Upper lobe of left lung (tissue), 6 donors: ENCODE measurements around the gene CAPN7. TPM values are rescaled to one million over a fixed set of nuclear protein-coding genes. Genes with fewer than 3 reads are reported as not detected.

Experiments
- ATAC-seq, 2 donors: fragments of 200-7000 bp; cut with Tn5 transposase; one replicate each; pipeline ENCODE4 v1.9.1; 2022; ENCODE audit warnings: mild to moderate bottlenecking in 2 of 2, moderate library complexity in 2 of 2; ENCODE audit not compliant: low FRiP score in 2 of 2
- DNase-seq, 2 donors: peaks; one replicate each; pipeline ENCODE4 v3.0.0-alpha.2; 2019 to 2020
- H3K27ac ChIP-seq, 4 donors: fragments of 200-600 bp; sonication (generic); one replicate each; pipeline ENCODE4 v1.5.1; 2016 to 2019
- H3K27me3 ChIP-seq, 4 donors: fragments of 200-600 bp; sonication (generic); one replicate each; pipeline ENCODE4 v1.5.1; 2017 to 2019
- H3K36me3 ChIP-seq, 4 donors: fragments of 200-600 bp; sonication (generic); one replicate each; pipeline ENCODE4 v1.5.1; 2016 to 2019
- H3K4me1 ChIP-seq, 4 donors: fragments of 200-600 bp; sonication (generic); one replicate each; pipeline ENCODE4 v1.5.1; 2018 to 2019
- H3K4me3 ChIP-seq, 4 donors: fragments of 200-600 bp; sonication (generic); one replicate each; pipeline ENCODE4 v1.5.1; 2017 to 2019; ENCODE audit warnings: mild to moderate bottlenecking in 2 of 4, moderate library complexity in 1 of 4
- H3K9me3 ChIP-seq, 4 donors: fragments of 200-600 bp; sonication (generic); one replicate each; pipeline ENCODE4 v1.5.1; 2018 to 2019
- EP300 ChIP-seq, 4 donors: sonication (generic); formaldehyde crosslinking; IDR thresholded peaks; one replicate each; pipeline ENCODE4 v1.5.1; 2017; ENCODE audit warnings: antibody characterized with exemption in 4 of 4, control low read depth in 2 of 4
- POLR2A ChIP-seq, 4 donors: fragments of 450-650 bp; IDR thresholded peaks; one replicate each; pipeline ENCODE4 v1.5.1; 2016 to 2017; ENCODE audit warnings: antibody characterized with exemption in 4 of 4, mild to moderate bottlenecking in 2 of 4
- POLR2AphosphoS5 ChIP-seq, 2 donors: sonication (generic); formaldehyde crosslinking; IDR thresholded peaks; one replicate each; pipeline ENCODE4 v1.5.1; 2017; ENCODE audit warnings: antibody characterized with exemption in 2 of 2
- WGBS, 2 donors: methylation state at CpG; one replicate each; pipeline ENCODE4 v1.1.5; 2017 to 2018; 5-methylcytosine and 5-hydroxymethylcytosine counted together
- total RNA-seq, 6 donors: library from RNA; depleted of rRNA in 4 of 6; stranded (reverse); fragments of >200 nt in 4 of 6; gene quantifications; one replicate each; pipeline versions ENCODE4 v1.1.0 to v1.2.1, GENCODE V29; 2016 to 2021
- TF ChIP-seq, protein P1 (sequence below), 6 experiments: fragments of 450-650 bp in 4 of 6; fragments of 200-600 bp in 2 of 6; sonication (generic) in 2 of 6; IDR thresholded peaks; one replicate each; pipeline ENCODE4 v1.5.1; 2016 to 2019; ENCODE audit warnings: antibody characterized with exemption in 6 of 6
- donor health status: DM: no; HTN: no; CAD: no; lungs with moderate emphysema.
- donor health status: DM: no; HTN: yes; CAD: no; lungs with severe emphysema.

Gene CAPN7
- total RNA-seq, 6 donors from 2014 or later = 42.3 to 119 (median 46.2) TPM

DNA sequence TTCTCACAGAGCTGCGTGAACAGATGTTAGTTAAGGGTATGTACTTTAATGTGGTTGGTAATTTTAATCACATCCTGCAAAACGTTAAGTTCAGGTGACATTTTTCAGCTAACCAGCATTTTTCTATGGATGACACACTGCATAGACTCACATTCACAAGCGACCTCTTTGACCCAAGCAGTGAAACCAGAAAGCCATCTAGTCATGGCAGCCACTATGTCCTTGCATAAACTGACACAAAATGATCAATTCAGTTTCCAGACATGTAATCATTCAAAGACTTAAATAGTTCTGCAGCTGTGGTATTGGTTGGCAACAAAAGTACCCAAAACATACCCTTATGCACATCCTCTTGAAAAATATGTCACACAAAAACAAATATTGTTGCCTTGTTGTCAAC lies 7.4 kb upstream of the CAPN7 start:
- no peak overlapping the region for H3K4me3 ChIP-seq
- TF ChIP-seq POLR2A (IDR thresholded peaks at IDR 0.05) = no peak
- TF ChIP-seq, protein P1, sequence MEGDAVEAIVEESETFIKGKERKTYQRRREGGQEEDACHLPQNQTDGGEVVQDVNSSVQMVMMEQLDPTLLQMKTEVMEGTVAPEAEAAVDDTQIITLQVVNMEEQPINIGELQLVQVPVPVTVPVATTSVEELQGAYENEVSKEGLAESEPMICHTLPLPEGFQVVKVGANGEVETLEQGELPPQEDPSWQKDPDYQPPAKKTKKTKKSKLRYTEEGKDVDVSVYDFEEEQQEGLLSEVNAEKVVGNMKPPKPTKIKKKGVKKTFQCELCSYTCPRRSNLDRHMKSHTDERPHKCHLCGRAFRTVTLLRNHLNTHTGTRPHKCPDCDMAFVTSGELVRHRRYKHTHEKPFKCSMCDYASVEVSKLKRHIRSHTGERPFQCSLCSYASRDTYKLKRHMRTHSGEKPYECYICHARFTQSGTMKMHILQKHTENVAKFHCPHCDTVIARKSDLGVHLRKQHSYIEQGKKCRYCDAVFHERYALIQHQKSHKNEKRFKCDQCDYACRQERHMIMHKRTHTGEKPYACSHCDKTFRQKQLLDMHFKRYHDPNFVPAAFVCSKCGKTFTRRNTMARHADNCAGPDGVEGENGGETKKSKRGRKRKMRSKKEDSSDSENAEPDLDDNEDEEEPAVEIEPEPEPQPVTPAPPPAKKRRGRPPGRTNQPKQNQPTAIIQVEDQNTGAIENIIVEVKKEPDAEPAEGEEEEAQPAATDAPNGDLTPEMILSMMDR (IDR thresholded peaks at IDR 0.05) = no peak
- TF ChIP-seq POLR2AphosphoS5 (IDR thresholded peaks at IDR 0.05) = no peak
- no peak for TF ChIP-seq EP300 (IDR thresholded peaks at IDR 0.05)
- 71 to 82% methylated on average over 3 of the region's 3 CpGs for WGBS, 2 donors
- ATAC-seq (no peak), DNase-seq (no peak)
- H3K4me1 ChIP-seq = no peaks in the 10 kb centered on the region
- no peaks in the 10 kb centered on the region for H3K9me3 ChIP-seq
- H3K27me3 ChIP-seq = no peaks in the 10 kb centered on the region
- H3K27ac ChIP-seq = no peak overlapping the region
- H3K36me3 ChIP-seq = no peaks in the 10 kb centered on the region

DNA sequence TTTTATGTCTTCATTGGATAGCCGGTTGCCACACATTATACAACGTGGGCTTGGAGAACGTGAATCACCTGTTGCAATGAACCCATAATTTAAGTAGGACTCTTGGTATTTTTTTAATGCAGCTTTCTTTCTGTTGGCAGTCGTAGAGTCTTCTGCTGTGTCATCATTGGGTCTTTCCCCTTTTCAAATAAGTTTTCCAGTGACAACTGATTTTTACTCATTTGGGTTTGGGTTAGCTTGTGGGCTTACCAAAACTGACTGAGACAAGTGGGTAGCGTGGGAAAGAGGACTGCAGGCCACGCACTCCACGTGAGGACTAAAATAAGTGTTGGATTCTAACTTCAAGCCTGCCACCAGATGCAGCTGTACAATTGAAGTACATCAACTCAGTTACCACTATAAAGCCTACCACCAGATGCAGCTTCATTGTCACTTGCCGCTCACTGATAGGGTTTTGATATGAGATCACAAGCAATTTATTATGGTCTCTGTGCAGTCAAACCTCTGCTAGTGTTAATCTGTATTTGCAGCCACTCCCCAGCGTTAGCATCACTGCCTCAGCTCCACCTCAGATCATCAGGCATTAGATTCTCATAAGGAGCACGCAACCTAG lies 6.4 kb upstream of the CAPN7 start:
- Histone ChIP-seq H3K4me3 (no peak overlapping the region), H3K4me1 (no peaks in the 10 kb centered on the region)
- 73 to 81% methylated on average over 9 to 10 of the region's 10 CpGs for WGBS, 2 donors

DNA sequence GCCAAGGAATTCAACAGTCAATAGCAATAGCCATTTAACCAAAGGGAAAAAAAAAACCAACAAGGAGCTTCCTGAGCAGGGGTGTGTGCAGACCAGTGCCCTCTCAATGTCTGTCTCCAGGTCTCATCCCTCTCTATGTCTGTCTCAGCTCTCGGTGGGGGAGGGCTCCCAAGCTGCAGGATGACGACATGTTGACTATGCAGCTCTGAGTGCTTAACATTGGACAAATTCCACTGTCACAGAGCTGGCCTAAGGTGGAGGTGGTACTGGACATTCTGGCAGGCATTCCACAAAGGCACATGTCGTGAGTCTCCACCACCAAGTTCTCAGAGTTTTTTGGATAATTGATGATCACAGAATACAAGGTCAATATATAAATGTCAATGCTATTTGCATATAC lies 2.0 kb upstream of the CAPN7 start:
- no peak overlapping the region for H3K4me3 ChIP-seq
- ATAC-seq = no peak
- WGBS, 2 donors = 63 to 76% methylated on average over 3 of the region's 3 CpGs
- no peaks in the 10 kb centered on the region for H3K27me3 ChIP-seq
- peaks cover 0 to under 1% (median 0%) of the 10 kb centered on the region in 4 donors for H3K36me3 ChIP-seq
- no peaks in the 10 kb centered on the region for H3K9me3 ChIP-seq
- no peak overlapping the region for H3K27ac ChIP-seq
- TF ChIP-seq EP300 (IDR thresholded peaks at IDR 0.05) = no peak
- no peak for TF ChIP-seq POLR2A (IDR thresholded peaks at IDR 0.05)
- TF ChIP-seq, protein P1 (IDR thresholded peaks at IDR 0.05) = no peak
- TF ChIP-seq POLR2AphosphoS5 (IDR thresholded peaks at IDR 0.05) = no peak
- peaks cover 4 to 23% (median 19%) of the 10 kb centered on the region in 4 donors for H3K4me1 ChIP-seq
- DNase-seq = peak in 1 of 2 donors; percentile 54

More for the DNA sequence above, 6.4 kb upstream of the CAPN7 start:
- TF ChIP-seq POLR2A (IDR thresholded peaks at IDR 0.05) = no peak
- TF ChIP-seq EP300 (IDR thresholded peaks at IDR 0.05) = no peak
- TF ChIP-seq POLR2AphosphoS5 (IDR thresholded peaks at IDR 0.05) = no peak
- DNase-seq = no peak
- H3K36me3 ChIP-seq = no peaks in the 10 kb centered on the region
- no peaks in the 10 kb centered on the region for H3K27me3 ChIP-seq
- no peak overlapping the region for H3K27ac ChIP-seq
- no peaks in the 10 kb centered on the region for H3K9me3 ChIP-seq
- no peak for ATAC-seq

GRCh38 chr3:15205482-15205933 lies 538 bp upstream of the CAPN7 start:
- TF ChIP-seq, protein P1 (IDR thresholded peaks at IDR 0.05) = no peak
- TF ChIP-seq EP300 (IDR thresholded peaks at IDR 0.05) (no peak), POLR2AphosphoS5 (IDR thresholded peaks at IDR 0.05) (no peak), POLR2A (IDR thresholded peaks at IDR 0.05) (no peak)
- ATAC-seq (no peak), DNase-seq (no peak)
- no peaks in the 10 kb centered on the region for H3K27me3 ChIP-seq
- peaks cover 11 to 33% (median 23%) of the 10 kb centered on the region in 4 donors for H3K4me1 ChIP-seq
- no peaks in the 10 kb centered on the region for H3K9me3 ChIP-seq
- peak overlapping the region; percentile 95 to 99 (median 98) for H3K27ac ChIP-seq
- peak overlapping the region; percentile 16 to 98 (median 85) for H3K4me3 ChIP-seq
- WGBS, 2 donors = 2 to 3% methylated on average over 3 of the region's 3 CpGs
- peaks cover 0 to 7% (median 2%) of the 10 kb centered on the region in 4 donors for H3K36me3 ChIP-seq

DNA sequence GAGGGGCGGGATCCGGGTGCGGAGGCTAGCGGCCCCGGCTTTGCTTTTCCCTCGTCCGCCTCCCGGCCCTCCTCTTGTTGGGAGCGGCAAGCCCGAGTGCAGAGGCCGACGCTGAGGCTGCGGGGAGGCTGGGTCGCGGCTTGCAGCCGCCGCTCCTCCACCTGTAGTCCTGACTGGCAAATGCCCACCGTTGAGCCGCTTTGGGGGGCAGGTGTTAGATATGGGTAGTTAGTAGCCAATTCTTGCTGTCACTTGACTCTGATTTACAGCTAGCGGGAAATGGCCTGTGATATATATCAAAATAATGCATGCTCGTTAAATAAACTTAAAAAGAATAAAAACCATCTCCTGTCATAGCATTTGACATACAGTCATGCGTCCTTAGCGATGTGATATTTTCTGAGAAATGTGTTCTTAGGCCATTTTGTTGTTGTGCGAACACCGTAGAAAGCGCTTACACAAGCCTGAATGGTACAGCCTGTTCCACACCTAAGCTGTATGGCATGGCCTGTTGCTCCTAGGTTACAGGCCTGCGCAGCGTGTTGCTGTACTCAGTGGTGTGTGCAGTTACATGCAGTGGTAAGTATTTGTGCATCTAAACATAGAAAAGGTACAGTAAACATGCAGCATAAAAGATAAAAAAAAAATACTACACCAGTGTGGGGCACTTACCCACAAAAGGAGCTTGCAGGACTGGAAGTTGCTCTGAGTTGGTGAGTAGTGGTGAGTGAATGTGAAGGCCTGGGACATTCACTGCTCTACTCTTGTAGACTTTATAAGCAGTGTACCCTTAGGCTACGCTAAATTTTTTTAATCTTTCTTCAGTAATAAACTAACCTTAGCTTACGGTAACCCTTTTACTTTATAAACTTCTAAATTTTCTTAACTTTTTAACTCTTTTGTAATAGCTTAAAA lies 873 bp downstream of the CAPN7 start:
- H3K36me3 ChIP-seq = peaks cover 0 to 15% (median 2%) of the 10 kb centered on the region in 4 donors
- TF ChIP-seq POLR2A (IDR thresholded peaks at IDR 0.05) (no peak), POLR2AphosphoS5 (IDR thresholded peaks at IDR 0.05) (peak in 1 of 2 donors; percentile 28)
- H3K4me1 ChIP-seq = peaks cover 11 to 33% (median 29%) of the 10 kb centered on the region in 4 donors
- ATAC-seq (peak; percentile 75 to 76), DNase-seq (peak in 1 of 2 donors; percentile 58)
- H3K27ac ChIP-seq = peak overlapping the region; percentile 95 to 99 (median 98)
- no peaks in the 10 kb centered on the region for H3K27me3 ChIP-seq
- peak overlapping the region; percentile 77 to 98 (median 85) for H3K4me3 ChIP-seq
- WGBS, 2 donors = 5 to 6% methylated on average over 18 of the region's 30 CpGs
- H3K9me3 ChIP-seq = no peaks in the 10 kb centered on the region
